H1 (cell line): Measurements from ENCODE around the gene HDAC3. TPM values are rescaled to one million over a fixed set of nuclear protein-coding genes. Genes with fewer than 3 reads are reported as not detected.

Experiments used
- CTCF ChIA-PET: fragments of 300-600 bp; sonication (Branson Sonifier 250); formaldehyde crosslinking; loops from one replicate; lab custom pipeline; 2021; ENCODE audit not compliant: partially characterized antibody; lab: Charles Lee
- POLR2A ChIA-PET: fragments of 300-600 bp; sonication (Branson Sonifier 250); formaldehyde crosslinking; loops from one replicate; lab custom pipeline; 2021; ENCODE audit warnings: inconsistent platforms; ENCODE audit not compliant: partially characterized antibody; lab: Charles Lee
- DNase-seq, 2 experiments: peaks; one replicate each; pipeline versions ENCODE4 v3.0.0 to v3.0.0-alpha.2; 2010 to 2022; ENCODE audit warnings: low spot score in 2 of 2, low read depth in 1 of 2, mixed read lengths in 1 of 2
- FAIRE-seq: peaks from 2 replicates; lab custom pipeline; 2011; peaks lifted over from hg19 to GRCh38; lab: Jason Lieb, UNC
- H2AFZ ChIP-seq: 2 replicates; pipeline ENCODE4 v1.8.1; 2012; ENCODE audit warnings: low read length, inconsistent platforms
- H2AK5ac ChIP-seq: 2 replicates; pipeline ENCODE4 v1.6.1; 2013; ENCODE audit warnings: low read depth, low read length
- H2BK120ac ChIP-seq: replicated peaks from 2 replicates; pipeline ENCODE3; 2013; ENCODE audit warnings: low read depth, low read length, inconsistent platforms
- H2BK12ac ChIP-seq: 2 replicates; pipeline ENCODE4 v1.6.1; 2013; ENCODE audit warnings: low read depth, low read length
- H2BK15ac ChIP-seq: 2 replicates; pipeline ENCODE4 v1.6.1; 2013; ENCODE audit warnings: low read length
- H2BK20ac ChIP-seq: 2 replicates; pipeline ENCODE4 v1.6.1; 2013; ENCODE audit warnings: low read length
- H2BK5ac ChIP-seq: 2 replicates; pipeline ENCODE4 v1.6.1; 2013; ENCODE audit warnings: low read depth, low read length
- H3K14ac ChIP-seq: 2 replicates; pipeline ENCODE4 v1.6.1; 2013; ENCODE audit warnings: inconsistent platforms; ENCODE audit not compliant: insufficient read length
- H3K18ac ChIP-seq: 2 replicates; pipeline ENCODE4 v1.6.1; 2013; ENCODE audit warnings: low read length; ENCODE audit errors: extremely low read depth
- H3K23ac ChIP-seq: 2 replicates; pipeline ENCODE4 v1.6.1; 2013; ENCODE audit warnings: inconsistent platforms; ENCODE audit not compliant: insufficient read length
- H3K23me2 ChIP-seq: 2 replicates; pipeline ENCODE4 v1.6.1; 2013; ENCODE audit warnings: low read depth, low read length
- H3K27ac ChIP-seq: 2 replicates; pipeline ENCODE4 v1.6.1; 2011; ENCODE audit warnings: low read depth, low read length, inconsistent platforms
- H3K27me3 ChIP-seq, 4 experiments: replicated peaks in 1 of 4; 1 replicate in 1 of 4; 2 replicates in 3 of 4; pipeline versions ENCODE4 v1.6.1 to v1.8.1; 2011 to 2013; ENCODE audit warnings: low read length in 3 of 4, mild to moderate bottlenecking in 3 of 4, inconsistent platforms in 2 of 4, mixed read lengths in 2 of 4, moderate library complexity in 1 of 4; ENCODE audit not compliant: control insufficient read depth in 3 of 4, insufficient read depth in 3 of 4; ENCODE audit errors: extremely low read depth in 1 of 4
- H3K36me3 ChIP-seq, 4 experiments: 2 replicates each; pipeline versions ENCODE4 v1.6.1 to v1.8.1; 2011 to 2013; ENCODE audit warnings: mild to moderate bottlenecking in 4 of 4, low read length in 3 of 4, moderate library complexity in 2 of 4, control low read depth in 1 of 4, inconsistent platforms in 1 of 4; ENCODE audit not compliant: insufficient read depth in 4 of 4, control insufficient read depth in 2 of 4
- H3K4ac ChIP-seq: replicated peaks from 2 replicates; pipeline ENCODE3; 2013; ENCODE audit warnings: low read length, low read depth, mixed read lengths, inconsistent platforms; ENCODE audit not compliant: insufficient read length
- H3K4me1 ChIP-seq, 4 experiments: replicated peaks in 1 of 4; 1 replicate in 1 of 4; 2 replicates in 3 of 4; pipeline versions ENCODE4 v1.6.1 to v1.8.1; 2011 to 2013; ENCODE audit warnings: low read length in 3 of 4, inconsistent platforms in 2 of 4, mixed read lengths in 1 of 4; ENCODE audit not compliant: insufficient read depth in 4 of 4, control insufficient read depth in 3 of 4
- H3K4me2 ChIP-seq, 2 experiments: 2 replicates each; pipeline versions ENCODE4 v1.6.1 to v1.8.1; 2011 to 2013; ENCODE audit warnings: low read depth in 2 of 2, low read length in 2 of 2, control low read depth in 1 of 2, inconsistent platforms in 1 of 2, mild to moderate bottlenecking in 1 of 2; ENCODE audit not compliant: insufficient read depth in 1 of 2
- H3K4me3 ChIP-seq, 4 experiments: fragments of 200-600, 300-600 bp in 1 of 4; sonication (generic), shearing (Covaris generic), sonication (Bioruptor Twin) in 1 of 4; 2 replicates each; pipeline versions ENCODE4 v1.5.1 to v1.8.1; 2011 to 2016; ENCODE audit warnings: low read length in 4 of 4, low read depth in 3 of 4, control low read depth in 2 of 4, inconsistent platforms in 2 of 4, mild to moderate bottlenecking in 2 of 4, mixed read lengths in 1 of 4, moderate library complexity in 1 of 4; ENCODE audit not compliant: insufficient read depth in 2 of 4; ENCODE audit errors: extremely low read depth in 1 of 4
- H3K56ac ChIP-seq: replicated peaks from 2 replicates; pipeline ENCODE3; 2013; ENCODE audit warnings: low read depth, mild to moderate bottlenecking, mixed read lengths, low read length, inconsistent platforms; ENCODE audit not compliant: insufficient read length
- H3K79me1 ChIP-seq: 2 replicates; pipeline ENCODE4 v1.6.1; 2013; ENCODE audit warnings: low read depth, low read length, control low read depth
- H3K79me2 ChIP-seq, 2 experiments: 2 replicates each; pipeline versions ENCODE4 v1.6.1 to v1.8.1; 2012 to 2013; ENCODE audit warnings: low read length in 2 of 2, mild to moderate bottlenecking in 2 of 2, inconsistent platforms in 1 of 2; ENCODE audit not compliant: insufficient read depth in 2 of 2, control insufficient read depth in 1 of 2
- H3K9ac ChIP-seq, 4 experiments: replicated peaks in 1 of 4; 1 replicate in 1 of 4; 2 replicates in 3 of 4; pipeline versions ENCODE4 v1.6.1 to v1.8.1; 2011 to 2013; ENCODE audit warnings: low read depth in 3 of 4, low read length in 3 of 4, control low read depth in 2 of 4, mild to moderate bottlenecking in 2 of 4, moderate library complexity in 2 of 4, inconsistent platforms in 1 of 4; ENCODE audit errors: extremely low read depth in 1 of 4
- H3K9me3 ChIP-seq, 2 experiments: 2 replicates each; pipeline versions ENCODE4 v1.6.1 to v1.8.1; 2012 to 2013; ENCODE audit warnings: mild to moderate bottlenecking in 2 of 2, moderate library complexity in 2 of 2, control low read depth in 1 of 2, inconsistent platforms in 1 of 2, low read depth in 1 of 2, low read length in 1 of 2, mixed read lengths in 1 of 2; ENCODE audit not compliant: insufficient read depth in 2 of 2
- H4K20me1 ChIP-seq, 2 experiments: replicated peaks in 1 of 2; 2 replicates each; pipeline versions ENCODE3 to v1.8.1; 2011 to 2013; ENCODE audit warnings: inconsistent platforms in 2 of 2, low read length in 2 of 2, mild to moderate bottlenecking in 1 of 2; ENCODE audit not compliant: insufficient read depth in 2 of 2, control insufficient read depth in 1 of 2
- H4K5ac ChIP-seq: 2 replicates; pipeline ENCODE4 v1.6.1; 2013; ENCODE audit warnings: low read length, low read depth, mixed read lengths, inconsistent platforms; ENCODE audit not compliant: insufficient read length
- H4K8ac ChIP-seq: 2 replicates; pipeline ENCODE4 v1.8.0; 2013; ENCODE audit warnings: mild to moderate bottlenecking, moderate library complexity, low read length, inconsistent platforms; ENCODE audit not compliant: insufficient read depth; ENCODE audit errors: extremely low read depth
- H4K91ac ChIP-seq: replicated peaks from 2 replicates; pipeline ENCODE3; 2013; ENCODE audit warnings: low read length, mixed read lengths, inconsistent platforms; ENCODE audit not compliant: insufficient read length
- ATF2 ChIP-seq: IDR thresholded peaks from 2 replicates; pipeline ENCODE4 v1.6.1; 2012; ENCODE audit warnings: low read length, inconsistent platforms
- CHD1 ChIP-seq: IDR thresholded peaks from 2 replicates; pipeline ENCODE4 v1.6.1; 2012; ENCODE audit warnings: low read depth, low read length, improper control_type of control experiment
- EP300 ChIP-seq, 2 experiments: IDR thresholded peaks; 1 replicate in 1 of 2; 2 replicates in 1 of 2; pipeline ENCODE4 v1.6.1; 2011 to 2012; ENCODE audit warnings: low read depth in 2 of 2, low read length in 2 of 2, mild to moderate bottlenecking in 2 of 2, borderline replicate concordance in 1 of 2, inconsistent platforms in 1 of 2, moderate library complexity in 1 of 2
- FOSL1 ChIP-seq: IDR thresholded peaks from 2 replicates; pipeline ENCODE4 v1.6.1; 2011; ENCODE audit warnings: mild to moderate bottlenecking, low read depth, low read length, moderate library complexity; ENCODE audit not compliant: insufficient read depth
- GTF2F1 ChIP-seq: IDR thresholded peaks from 2 replicates; pipeline ENCODE4 v1.6.1; 2012; ENCODE audit warnings: low read depth, low read length, improper control_type of control experiment, borderline replicate concordance
- HDAC2 ChIP-seq, 2 experiments: fragments of 300-600 bp in 1 of 2; sonication (generic) in 1 of 2; IDR thresholded peaks; 2 replicates each; pipeline ENCODE4 v1.6.1; 2011 to 2012; ENCODE audit warnings: low read depth in 2 of 2, low read length in 2 of 2, mild to moderate bottlenecking in 2 of 2, moderate library complexity in 2 of 2, borderline replicate concordance in 1 of 2, inconsistent platforms in 1 of 2
- HDAC6 ChIP-seq: IDR thresholded peaks from one replicate; pipeline ENCODE4 v1.7.1; 2012; ENCODE audit warnings: low read depth, mild to moderate bottlenecking, inconsistent platforms, low read length, moderate library complexity
- NANOG ChIP-seq: IDR thresholded peaks from 2 replicates; pipeline ENCODE4 v1.6.1; 2011; ENCODE audit warnings: low read length, low read depth, mild to moderate bottlenecking, inconsistent platforms; ENCODE audit not compliant: insufficient read depth, poor library complexity, severe bottlenecking
- POLR2AphosphoS5 ChIP-seq: IDR thresholded peaks from 2 replicates; pipeline ENCODE4 v1.6.1; 2011; ENCODE audit warnings: low read depth, low read length
- SIX5 ChIP-seq: IDR thresholded peaks from 2 replicates; pipeline ENCODE4 v1.6.1; 2011; ENCODE audit warnings: mild to moderate bottlenecking, low read depth, low read length
- WGBS, 2 experiments: shearing (Covaris generic) in 1 of 2; methylation state at CpG; one replicate each; pipeline versions ENCODE4 v1.1.6 to v1.1.7; 2013 to 2015; ENCODE audit warnings: low lambda C conversion rate in 2 of 2, mixed read lengths in 2 of 2, inconsistent platforms in 1 of 2, low coverage in 1 of 2, missing lambda C conversion rate in 1 of 2; ENCODE audit not compliant: insufficient replicate concordance in 2 of 2, insufficient coverage in 1 of 2, insufficient read length in 1 of 2; ENCODE audit errors: extremely low coverage in 1 of 2, missing lambda C conversion rate in 1 of 2; 5-methylcytosine and 5-hydroxymethylcytosine counted together
- polyA plus RNA-seq, 7 experiments: library from polyadenylated mRNA; depleted of rRNA in 3 of 7; stranded (reverse) in 5 of 7; unstranded in 2 of 7; fragments of >200 nt in 5 of 7; fragments of 200-250 nt in 2 of 7; gene quantifications; 1 replicate in 5 of 7; 2 replicates in 1 of 7; 4 replicates in 1 of 7; pipeline versions ENCODE4 v1.2.1 to v1.2.3, GENCODE V29; 2011 to 2013; ENCODE audit warnings: missing spikeins in 2 of 7, mixed read lengths in 2 of 7
- total RNA-seq: library from RNA; stranded (reverse); fragmentation: NEBNext Ultra II Directional; extraction: Animal tissue kit (Norgen Biotek cat#: 25700); gene quantifications from 2 replicates; pipeline ENCODE4 v1.2.1, GENCODE V29; 2021

The HDAC3 gene
- total and polyA plus RNA-seq, 2 of the 8 experiments (the other 6 are each of a cell fraction or from before 2014, with no cell fraction given), result 99.0 to 120 TPM

- Histone ChIP-seq H3K23ac (no peak overlapping the region), H2BK20ac (no peak overlapping the region), H3K4me2 (no peak overlapping the region), H3K9me3 (no peaks in the 10 kb centered on the region), H3K27ac (no peak overlapping the region), H3K4ac (no peak overlapping the region), H3K79me1 (peaks cover 4% of the 10 kb centered on the region), H3K4me1 (peaks cover 0 to 4% (median 3%) of the 10 kb centered on the region in 4 experiments; a peak in 5 of 7 replicates), H4K8ac (no peak overlapping the region), H3K4me3 (no peak overlapping the region), H4K5ac (no peak overlapping the region), H2BK5ac (no peak overlapping the region), H2BK120ac (no peak overlapping the region), H4K20me1 (peaks cover 3 to 14% of the 10 kb centered on the region in 2 experiments), H2BK12ac (no peak overlapping the region), H3K36me3 (peaks cover 0 to 25% (median 2%) of the 10 kb centered on the region in 4 experiments; a peak in 3 of 8 replicates), H3K79me2 (peaks cover 3 to 8% of the 10 kb centered on the region in 2 experiments; a peak in 3 of 4 replicates), H3K56ac (no peak overlapping the region), H3K14ac (no peak overlapping the region), H3K18ac (no peak overlapping the region), H3K23me2 (peaks cover 14% of the 10 kb centered on the region), H3K9ac (no peak overlapping the region), H3K27me3 (peaks cover 0 to 4% (median 0%) of the 10 kb centered on the region in 4 experiments; a peak in 1 of 7 replicates), H2BK15ac (no peak overlapping the region), H2AK5ac (no peak overlapping the region), H4K91ac (no peak overlapping the region), H2AFZ (no peak overlapping the region)
- no peak for DNase-seq
- POLR2A ChIA-PET, result interaction anchor here (0.6 to 6.8 kb wide), 11 partner anchors 8 to 123 kb away, joined by 3 to 96 read pairs (median 3); partner anchors contain the start of genes DIAPH1 and FCHSD1
- no peak for FAIRE-seq
- CTCF ChIA-PET, result interaction anchor here (0.6 to 2.9 kb wide), 8 partner anchors 14 to 62 kb away, joined by 3 to 17 read pairs (median 4); no protein-coding TSS in a partner anchor
- TF ChIP-seq ATF2 (no peak), NANOG (no peak), POLR2AphosphoS5 (no peak), FOSL1 (no peak), SIX5 (no peak), GTF2F1 (no peak), HDAC2 (IDR thresholded peaks at IDR 0.05; ENCODE audit: borderline replicate concordance in 1 of 2, low read depth in 2 of 2, low read length in 2 of 2) (no peak), CHD1 (no peak), EP300 (IDR thresholded peaks at IDR 0.05; ENCODE audit: borderline replicate concordance in 1 of 2, low read depth in 2 of 2, low read length in 2 of 2) (no peak), HDAC6 (no peak)
- 88% methylated on average over 9 of the region's 9 CpGs; no CpG with 5 or more reads in 1 of the 2 experiments for WGBS, 2 experiments
These were observed 4.0 kb upstream of the HDAC3 start for GRCh38 chr5:141640698-141641097.
